Measurements from ENCODE around the gene PHACTR3.

DNA sequence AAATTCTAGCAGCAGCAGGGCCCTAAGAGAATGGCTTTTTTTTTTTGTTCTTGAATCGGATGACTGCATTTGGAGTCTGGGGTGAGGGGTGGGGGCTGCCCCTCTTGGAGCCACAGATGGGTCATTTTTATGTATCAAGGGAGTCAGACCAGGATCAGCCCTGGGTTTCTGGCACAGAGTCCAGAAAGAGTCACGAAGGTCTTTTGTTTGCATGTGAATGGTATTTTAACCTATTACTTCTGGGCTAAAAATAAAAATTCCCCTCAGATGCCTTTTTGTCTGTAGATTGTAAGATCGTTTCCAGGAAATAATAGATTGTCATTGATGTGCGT, 72.5 kb downstream of the PHACTR3 start:
- TF ChIP-seq, protein P1, sequence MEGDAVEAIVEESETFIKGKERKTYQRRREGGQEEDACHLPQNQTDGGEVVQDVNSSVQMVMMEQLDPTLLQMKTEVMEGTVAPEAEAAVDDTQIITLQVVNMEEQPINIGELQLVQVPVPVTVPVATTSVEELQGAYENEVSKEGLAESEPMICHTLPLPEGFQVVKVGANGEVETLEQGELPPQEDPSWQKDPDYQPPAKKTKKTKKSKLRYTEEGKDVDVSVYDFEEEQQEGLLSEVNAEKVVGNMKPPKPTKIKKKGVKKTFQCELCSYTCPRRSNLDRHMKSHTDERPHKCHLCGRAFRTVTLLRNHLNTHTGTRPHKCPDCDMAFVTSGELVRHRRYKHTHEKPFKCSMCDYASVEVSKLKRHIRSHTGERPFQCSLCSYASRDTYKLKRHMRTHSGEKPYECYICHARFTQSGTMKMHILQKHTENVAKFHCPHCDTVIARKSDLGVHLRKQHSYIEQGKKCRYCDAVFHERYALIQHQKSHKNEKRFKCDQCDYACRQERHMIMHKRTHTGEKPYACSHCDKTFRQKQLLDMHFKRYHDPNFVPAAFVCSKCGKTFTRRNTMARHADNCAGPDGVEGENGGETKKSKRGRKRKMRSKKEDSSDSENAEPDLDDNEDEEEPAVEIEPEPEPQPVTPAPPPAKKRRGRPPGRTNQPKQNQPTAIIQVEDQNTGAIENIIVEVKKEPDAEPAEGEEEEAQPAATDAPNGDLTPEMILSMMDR (IDR thresholded peaks at IDR 0.05) = no peak
- no peak for TF ChIP-seq EP300 (IDR thresholded peaks at IDR 0.05)
- no peak for TF ChIP-seq POLR2A (IDR thresholded peaks at IDR 0.05)
- no peak for TF ChIP-seq POLR2AphosphoS5 (IDR thresholded peaks at IDR 0.05)
